Measurements from ENCODE around the gene RRM2. TPM values are rescaled to one million over a fixed set of nuclear protein-coding genes. Genes with fewer than 3 reads are reported as not detected.
A peak's percentile ranks its signal among the peaks of the same experiment; 100 is the strongest.

Gene RRM2
- total RNA-seq, 8 experiments from 2014 or later, result 1.6 to 90.5 (median 4.6) TPM

DNA sequence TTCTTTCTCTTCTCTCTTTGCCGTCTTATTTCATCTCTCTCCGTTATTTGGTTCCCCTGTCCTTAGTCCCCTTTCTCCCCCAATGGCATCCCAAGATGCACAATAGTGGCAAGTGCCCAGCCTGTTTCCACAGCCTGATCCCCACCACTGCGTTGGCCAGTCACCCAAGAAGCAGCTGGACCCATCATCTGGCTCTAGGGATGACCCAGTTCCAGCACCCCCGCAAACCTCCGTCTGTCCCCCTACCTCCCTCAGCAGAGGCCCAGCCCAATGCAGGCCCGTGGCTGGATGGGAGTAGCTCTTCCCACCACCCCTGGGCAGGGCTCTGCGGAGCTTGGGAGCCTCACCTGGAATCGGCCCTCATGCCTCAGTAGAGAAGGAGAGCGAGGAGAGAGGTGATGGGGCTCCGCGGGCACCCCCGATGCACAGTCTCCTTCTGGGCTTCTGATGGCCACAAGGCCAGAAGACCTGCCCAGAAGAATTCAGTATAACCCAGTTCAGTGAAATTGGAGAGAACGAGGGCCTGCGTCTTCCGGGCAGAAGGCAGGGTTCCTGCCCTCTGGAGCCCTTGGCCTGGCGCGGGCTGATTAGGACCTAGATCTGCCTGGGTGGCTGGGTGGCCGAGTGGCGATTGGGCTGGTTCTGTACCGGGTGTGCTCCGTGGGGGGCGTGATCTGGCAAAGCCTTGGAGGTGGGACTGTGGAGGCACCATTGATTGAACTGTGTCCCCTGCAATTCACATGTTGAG, 50.9 kb downstream of the RRM2 start:
- ATAC-seq (replicated peaks in 6 of 8), result no peak
- H3K4me1 ChIP-seq (replicated peaks in 1 of 2), result peaks cover 42% of the 10 kb centered on the region in 2 donors
- in situ Hi-C loops (cut with MboI; ENCODE audit: low pct_unique_long_range_greater_than_20kb in 2 of 9, low sequenced_read_pairs in 9 of 9, unreplicated experiment in 9 of 9), result no loop called here

DNA sequence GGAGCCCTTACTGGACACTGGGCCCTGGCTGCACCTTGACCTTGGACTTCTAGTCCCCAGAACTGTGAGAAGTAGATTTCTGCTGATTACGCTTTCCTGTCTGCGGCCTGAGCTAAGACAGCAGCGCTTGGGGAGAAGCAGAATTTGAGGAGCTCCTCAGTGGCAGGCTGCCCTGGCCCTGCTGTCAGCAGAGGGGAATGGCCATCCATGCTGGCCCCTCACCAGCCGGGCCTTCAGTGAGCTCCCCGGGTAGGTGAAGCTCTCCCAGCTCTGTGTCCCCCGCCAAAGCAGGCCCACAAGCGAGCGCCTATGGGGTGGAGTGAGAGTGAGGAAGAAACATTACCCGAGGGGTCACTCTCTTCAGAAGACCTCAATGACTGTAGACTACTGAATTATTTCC, 51.6 kb downstream of the RRM2 start:
- Histone ChIP-seq H3K4me1 (replicated peaks in 1 of 2) (peaks cover 42% of the 10 kb centered on the region in 2 donors), H3K4me3 (no peak overlapping the region), H3K27ac (no peak overlapping the region)
- 67 to 93% (median 88%) methylated on average over 1 to 7 of the region's 9 CpGs; no CpG with 5 or more reads in 7 of the 10 experiments for WGBS, 10 experiments
- in situ Hi-C loops (cut with MboI; ENCODE audit: low pct_unique_long_range_greater_than_20kb in 2 of 9, low sequenced_read_pairs in 9 of 9, unreplicated experiment in 9 of 9), result no loop called here
- no peak for ATAC-seq (replicated peaks in 6 of 8)

More for the DNA sequence above, 50.9 kb downstream of the RRM2 start:
- WGBS, 10 experiments, result 89 to 100% (median 97%) methylated on average over 1 to 11 of the region's 22 CpGs; no CpG with 5 or more reads in 5 of the 10 experiments
- Histone ChIP-seq H3K27ac (peak overlapping the region in 1 of 2 donors; percentile 70), H3K4me3 (no peak overlapping the region)

DNA sequence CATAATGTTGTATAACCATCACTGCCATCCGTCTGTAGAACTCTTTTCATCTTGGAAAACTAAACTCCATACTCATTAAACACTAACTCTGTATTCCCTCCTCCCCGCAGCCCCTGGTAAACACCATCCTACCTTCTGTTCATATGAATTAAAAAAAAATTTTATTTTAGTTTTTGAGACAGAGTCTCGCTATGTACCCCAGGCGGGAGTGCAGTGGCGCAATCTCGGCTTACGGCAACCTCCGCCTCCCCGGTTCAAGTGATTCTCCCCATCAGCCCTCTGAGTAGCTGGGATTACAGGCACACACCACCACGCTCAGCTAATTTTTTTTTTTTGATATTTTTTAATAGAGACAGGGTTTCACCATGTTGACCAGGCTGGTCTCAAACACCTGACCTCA, 52.9 kb downstream of the RRM2 start:
- in situ Hi-C loops (cut with MboI; ENCODE audit: low pct_unique_long_range_greater_than_20kb in 2 of 9, low sequenced_read_pairs in 9 of 9, unreplicated experiment in 9 of 9), result no loop called here
- no peak for ATAC-seq (replicated peaks in 6 of 8)
- WGBS, 10 experiments, result 70 to 100% (median 95%) methylated on average over 2 to 9 of the region's 10 CpGs; no CpG with 5 or more reads in 2 of the 10 experiments
- Histone ChIP-seq H3K4me3 (no peak overlapping the region), H3K27ac (no peak overlapping the region), H3K4me1 (replicated peaks in 1 of 2) (peaks cover 39% of the 10 kb centered on the region in 2 donors)

DNA sequence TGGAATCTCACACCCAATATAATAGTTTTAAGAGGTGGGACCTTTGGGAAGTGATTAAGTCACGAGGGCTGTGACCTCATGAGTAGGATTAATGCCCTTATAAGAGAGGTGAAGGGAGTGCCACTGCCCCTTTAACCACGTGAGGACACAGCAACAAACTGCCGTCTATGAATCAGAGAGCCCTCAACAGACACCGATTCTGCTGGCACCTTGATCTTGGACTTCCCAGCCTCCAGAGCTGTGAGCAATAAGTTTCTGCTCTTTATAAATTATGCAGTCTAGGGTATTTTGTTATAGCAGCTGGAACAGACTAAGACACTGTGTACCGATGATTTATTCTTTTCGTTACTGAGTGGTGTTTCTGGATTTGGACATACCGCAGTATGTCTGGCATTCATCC, 56.2 kb downstream of the RRM2 start:
- Histone ChIP-seq H3K4me3 (no peak overlapping the region), H3K4me1 (replicated peaks in 1 of 2) (peaks cover 6 to 9% of the 10 kb centered on the region in 2 donors), H3K27ac (no peak overlapping the region)
- in situ Hi-C loops (cut with MboI; ENCODE audit: low pct_unique_long_range_greater_than_20kb in 2 of 9, low sequenced_read_pairs in 9 of 9, unreplicated experiment in 9 of 9), result no loop called here
- no peak for ATAC-seq (replicated peaks in 6 of 8)
- WGBS, 10 experiments, result 73 to 100% (median 95%) methylated on average over 1 to 6 of the region's 7 CpGs; no CpG with 5 or more reads in 2 of the 10 experiments

DNA sequence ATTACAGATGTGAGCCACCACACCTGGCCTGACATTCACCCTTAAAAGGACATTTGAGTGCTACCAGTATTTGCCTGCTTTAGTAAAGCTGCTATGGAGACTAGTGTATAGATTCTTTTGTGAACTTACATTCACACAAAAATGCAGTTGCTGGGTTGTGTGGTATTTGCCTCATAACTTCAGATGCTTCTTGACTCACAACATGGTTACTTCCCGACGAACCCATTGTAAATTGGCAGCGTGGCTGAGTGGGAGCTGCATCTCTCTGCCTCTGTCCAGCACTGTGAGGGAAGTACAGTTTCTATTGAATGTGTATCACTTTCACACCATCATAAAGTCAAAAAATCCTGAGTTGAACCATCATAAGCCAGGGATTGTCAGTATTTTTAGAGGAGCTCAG, 56.9 kb downstream of the RRM2 start:
- in situ Hi-C loops (cut with MboI; ENCODE audit: low pct_unique_long_range_greater_than_20kb in 2 of 9, low sequenced_read_pairs in 9 of 9, unreplicated experiment in 9 of 9), result no loop called here
- ATAC-seq (replicated peaks in 6 of 8), result peak in 1 of 8 experiments; percentile 67

DNA sequence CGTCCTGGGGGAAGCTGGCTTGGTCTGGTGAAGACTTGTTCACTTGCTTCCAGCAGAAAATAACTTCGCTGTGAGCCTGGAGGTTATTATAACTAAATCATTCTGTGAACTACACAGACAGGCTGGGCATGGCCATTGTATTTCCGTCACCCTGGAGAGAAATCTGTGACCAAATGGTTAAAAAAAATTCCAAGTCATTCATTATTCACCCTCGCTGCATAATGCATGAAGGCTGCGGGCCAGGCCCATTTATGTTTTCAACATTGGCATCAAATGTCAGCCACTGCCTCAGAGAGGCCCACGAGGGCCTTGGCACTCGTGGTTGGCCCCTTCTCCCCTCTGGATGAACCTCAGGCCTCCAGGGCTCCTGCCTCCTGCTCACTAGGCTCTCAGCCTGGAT, 57.7 kb downstream of the RRM2 start:
- Histone ChIP-seq H3K4me3 (no peak overlapping the region), H3K4me1 (replicated peaks in 1 of 2) (peaks cover 6 to 14% of the 10 kb centered on the region in 2 donors), H3K27ac (peak overlapping the region; percentile 18 to 46)
- in situ Hi-C loops (cut with MboI; ENCODE audit: low pct_unique_long_range_greater_than_20kb in 2 of 9, low sequenced_read_pairs in 9 of 9, unreplicated experiment in 9 of 9), result no loop called here
- ATAC-seq (replicated peaks in 6 of 8), result peak; percentile 83 to 98 (median 92)
- 0 to 83% (median 38%) methylated on average over 1 to 6 of the region's 7 CpGs; no CpG with 5 or more reads in 1 of the 10 experiments for WGBS, 10 experiments

More for the DNA sequence above, 56.9 kb downstream of the RRM2 start:
- 44 to 100% (median 90%) methylated on average over 1 to 3 of the region's 3 CpGs; no CpG with 5 or more reads in 5 of the 10 experiments for WGBS, 10 experiments
- Histone ChIP-seq H3K4me3 (no peak overlapping the region), H3K4me1 (replicated peaks in 1 of 2) (peaks cover 6 to 9% of the 10 kb centered on the region in 2 donors), H3K27ac (peak overlapping the region in 1 of 2 donors; percentile 46)

Other genes with a start within 250 kb of the RRM2 start
- gene GRHL1, start 171.0 kb upstream of the RRM2 start, total RNA-seq, result 1 to 10 TPM in 6 of 8 experiments, under 1 TPM in 2; 0.36 to 4.8 (median 2.9) TPM
- 10 to 100 TPM in 5 of 8 experiments, 1 to 10 TPM in 3; 4.0 to 19.7 (median 12.6) TPM for gene KLF11, start 79.2 kb upstream of the RRM2 start, total RNA-seq
- gene CYS1, start 42.3 kb upstream of the RRM2 start, total RNA-seq, result 1 to 10 TPM in 2 of 8 experiments, under 1 TPM in 5, not detected in 1; 0.14 to 6.2 (median 0.50) TPM
- gene HPCAL1, start 180.2 kb downstream of the RRM2 start, total RNA-seq, result 10 to 100 TPM; 19.0 to 43.2 (median 24.9) TPM